GM06990 (cell line): ENCODE data around the gene SYT9.

Experiments used
- DNase-seq: peaks from one replicate; pipeline ENCODE4 v3.0.0-alpha.2; 2011; ENCODE audit not compliant: insufficient read length; ENCODE audit errors: extremely low read depth
- H3K27me3 ChIP-seq: replicated peaks from 2 replicates; pipeline ENCODE4 v1.6.0; 2011; ENCODE audit warnings: low read length; ENCODE audit not compliant: control insufficient read depth, insufficient read depth
- H3K36me3 ChIP-seq: 2 replicates; pipeline ENCODE4 v1.5.1; 2011; ENCODE audit warnings: low read length; ENCODE audit not compliant: control insufficient read depth, insufficient read depth
- H3K4me3 ChIP-seq: replicated peaks from 2 replicates; pipeline ENCODE4 v1.5.1; 2011; ENCODE audit warnings: low read depth, mild to moderate bottlenecking, control low read depth, low read length
- CTCF ChIP-seq: IDR thresholded peaks from 2 replicates; pipeline ENCODE4 v1.5.1; 2011; ENCODE audit warnings: low read length, control low read depth, mild to moderate bottlenecking, inconsistent platforms; ENCODE audit not compliant: insufficient read depth, poor library complexity, severe bottlenecking

Gene SYT9

GRCh38 chr11:7492253-7492652 is 240.5 kb downstream of the SYT9 start:
- H3K36me3 ChIP-seq: no peaks in the 10 kb centered on the region; the same call in none of the 2 replicates
- no peak for TF ChIP-seq CTCF

GRCh38 chr11:7493670-7494069 is 242.0 kb downstream of the SYT9 start:
- no peak for TF ChIP-seq CTCF
- no peaks in the 10 kb centered on the region; the same call in none of the 2 replicates for H3K36me3 ChIP-seq
- DNase-seq: no peak
- H3K4me3 ChIP-seq: no peak overlapping the region
- no peaks in the 10 kb centered on the region for H3K27me3 ChIP-seq

More at GRCh38 chr11:7492253-7492652, 240.5 kb downstream of the SYT9 start:
- Histone ChIP-seq H3K27me3 (no peaks in the 10 kb centered on the region), H3K4me3 (no peak overlapping the region)
- DNase-seq: no peak

GRCh38 chr11:7494086-7494745 is 242.5 kb downstream of the SYT9 start:
- Histone ChIP-seq H3K4me3 (no peak overlapping the region), H3K36me3 (no peaks in the 10 kb centered on the region; the same call in none of the 2 replicates), H3K27me3 (no peaks in the 10 kb centered on the region)
- no peak for TF ChIP-seq CTCF
- no peak for DNase-seq

GRCh38 chr11:7495882-7496551 is 244.3 kb downstream of the SYT9 start:
- no peak for TF ChIP-seq CTCF
- H3K36me3 ChIP-seq: no peaks in the 10 kb centered on the region; the same call in none of the 2 replicates
- no peak overlapping the region for H3K4me3 ChIP-seq
- H3K27me3 ChIP-seq: no peaks in the 10 kb centered on the region
- peak; percentile 78 for DNase-seq

- H3K36me3 ChIP-seq: no peaks in the 10 kb centered on the region; the same call in none of the 2 replicates
- H3K4me3 ChIP-seq: no peak overlapping the region
- H3K27me3 ChIP-seq: no peaks in the 10 kb centered on the region
- no peak for TF ChIP-seq CTCF
- no peak for DNase-seq
These were observed 246.5 kb downstream of the SYT9 start for GRCh38 chr11:7498193-7498592.

GRCh38 chr11:7499081-7499480 is 247.4 kb downstream of the SYT9 start:
- Histone ChIP-seq H3K4me3 (no peak overlapping the region), H3K36me3 (no peaks in the 10 kb centered on the region; the same call in none of the 2 replicates), H3K27me3 (no peaks in the 10 kb centered on the region)
- no peak for TF ChIP-seq CTCF
- no peak for DNase-seq
